GM12878 (cell line): Measurements from ENCODE around the gene ELK4. TPM values are rescaled to one million over a fixed set of nuclear protein-coding genes. Genes with fewer than 3 reads are reported as not detected.

Source experiments
- ATAC-seq: fragments of 200-7000 bp; cut with Tn5 transposase; 3 replicates; pipeline ENCODE4 v1.9.1; 2020; ENCODE audit warnings: mild to moderate bottlenecking, moderate library complexity
- BruUV-seq: library from RNA; stranded (reverse); fragments of 400-500 nt; replicated peaks from 2 replicates; lab custom pipeline; 2021; lab: Mats Ljungman, UMichigan
- CTCF ChIA-PET: fragments of 300-600 bp; sonication (Branson Sonifier 250); formaldehyde crosslinking; extraction: SDS; loops from one replicate; lab custom pipeline; 2021; ENCODE audit warnings: inconsistent platforms; lab: Yijun Ruan, JAX
- POLR2A ChIA-PET: fragments of 350-600 bp; formaldehyde crosslinking; extraction: SDS; loops from one replicate; lab custom pipeline; 2021; ENCODE audit warnings: inconsistent platforms; lab: Charles Lee
- RAD21 ChIA-PET: fragments of 300-600 bp; sonication (Branson Sonifier 250); formaldehyde crosslinking; loops from one replicate; lab custom pipeline; 2023; ENCODE audit warnings: antibody characterized with exemption; ENCODE audit not compliant: unreplicated experiment; lab: Charles Lee
- SMC1A ChIA-PET: fragments of 300-600 bp; sonication (Branson Sonifier 250); formaldehyde crosslinking; loops from one replicate; lab custom pipeline; 2023; ENCODE audit not compliant: unreplicated experiment, uncharacterized antibody; lab: Charles Lee
- DNase-seq: peaks from one replicate; pipeline ENCODE4 v3.0.0-alpha.2; 2011; ENCODE audit warnings: low read depth, low spot score
- FAIRE-seq: peaks from 3 replicates; lab custom pipeline; 2011; peaks lifted over from hg19 to GRCh38; lab: Jason Lieb, UNC
- H2AFZ ChIP-seq: 2 replicates; pipeline ENCODE4 v1.6.0; 2011; ENCODE audit warnings: low read depth, low read length, control low read depth; ENCODE audit not compliant: control insufficient read depth
- H3K27ac ChIP-seq: 2 replicates; pipeline ENCODE4 v1.5.1; 2011; ENCODE audit warnings: control low read depth; ENCODE audit not compliant: control insufficient read depth, insufficient read depth
- H3K27me3 ChIP-seq, 2 experiments: replicated peaks in 1 of 2; 2 replicates each; pipeline versions ENCODE4 v1.6.0 to v1.6.1; 2011; ENCODE audit warnings: low read length in 1 of 2; ENCODE audit not compliant: control insufficient read depth in 2 of 2, insufficient read depth in 2 of 2
- H3K36me3 ChIP-seq, 2 experiments: 2 replicates each; pipeline ENCODE4 v1.5.1; 2011; ENCODE audit warnings: low read length in 1 of 2; ENCODE audit not compliant: control insufficient read depth in 2 of 2, insufficient read depth in 2 of 2
- H3K4me1 ChIP-seq: 2 replicates; pipeline ENCODE4 v1.6.1; 2011; ENCODE audit warnings: mild to moderate bottlenecking, low read length, moderate library complexity, mixed read lengths; ENCODE audit not compliant: control insufficient read depth, insufficient read depth
- H3K4me2 ChIP-seq: 2 replicates; pipeline ENCODE4 v1.6.0; 2011; ENCODE audit warnings: control low read depth; ENCODE audit not compliant: control insufficient read depth, insufficient read depth
- H3K4me3 ChIP-seq: fragments of 200-600 bp; sonication (generic); 2 replicates; pipeline ENCODE4 v1.5.1; 2016
- H3K79me2 ChIP-seq: 2 replicates; pipeline ENCODE4 v1.6.0; 2011; ENCODE audit warnings: low read length; ENCODE audit not compliant: control insufficient read depth, insufficient read depth
- H3K9ac ChIP-seq: 2 replicates; pipeline ENCODE4 v1.8.0; 2011; ENCODE audit warnings: low read length, control low read depth, mixed read lengths; ENCODE audit not compliant: control insufficient read depth, insufficient read depth
- H3K9me3 ChIP-seq: replicated peaks from 3 replicates; pipeline ENCODE4 v1.5.1; 2011; ENCODE audit warnings: mild to moderate bottlenecking, low read length; ENCODE audit not compliant: control insufficient read depth, insufficient read depth
- H4K20me1 ChIP-seq: 2 replicates; pipeline ENCODE4 v1.6.0; 2011; ENCODE audit not compliant: control insufficient read depth, insufficient read depth
- CBX3 ChIP-seq: fragments of 200-600 bp; sonication (generic); IDR thresholded peaks from 2 replicates; pipeline ENCODE4 v1.6.1; 2016; ENCODE audit warnings: low read depth, borderline replicate concordance
- CHD1 ChIP-seq: IDR thresholded peaks from 2 replicates; pipeline ENCODE4 v1.6.1; 2012; ENCODE audit warnings: low read depth, low read length, improper control_type of control experiment
- CHD2 ChIP-seq: IDR thresholded peaks from 2 replicates; pipeline ENCODE4 v1.6.1; 2011; ENCODE audit warnings: low read depth, low read length, improper control_type of control experiment, borderline replicate concordance
- FOS ChIP-seq: IDR thresholded peaks from 3 replicates; pipeline ENCODE4 v1.6.1; 2011; ENCODE audit warnings: borderline replicate concordance; ENCODE audit not compliant: insufficient read length; ENCODE audit errors: extremely low read depth
- IKZF1 ChIP-seq: fragments of 450-650 bp; conservative IDR thresholded peaks from 2 replicates; pipeline ENCODE4 v1.6.1; 2017; ENCODE audit warnings: antibody characterized with exemption, mild to moderate bottlenecking
- MTA2 ChIP-seq: fragments of 450-650 bp; IDR thresholded peaks from 2 replicates; pipeline ENCODE4 v1.6.1; 2016; ENCODE audit warnings: low read depth, mild to moderate bottlenecking, moderate library complexity
- MXI1 ChIP-seq: fragments of 150-350 bp; IDR thresholded peaks from 2 replicates; pipeline ENCODE4 v1.6.1; 2011; ENCODE audit warnings: low read depth, mild to moderate bottlenecking, inconsistent platforms, low read length, improper control_type of control experiment
- NBN ChIP-seq: fragments of 450-650 bp; IDR thresholded peaks from 2 replicates; pipeline ENCODE4 v1.6.1; 2016
- NRF1 ChIP-seq: conservative IDR thresholded peaks from 2 replicates; pipeline ENCODE4 v1.6.1; 2011; ENCODE audit warnings: mild to moderate bottlenecking, low read depth, low read length, improper control_type of control experiment
- POLR2A ChIP-seq: IDR thresholded peaks from 2 replicates; pipeline ENCODE4 v1.6.1; 2011; ENCODE audit warnings: low read depth, mild to moderate bottlenecking, low read length
- POLR2AphosphoS5 ChIP-seq: IDR thresholded peaks from 2 replicates; pipeline ENCODE4 v1.6.1; 2011; ENCODE audit warnings: mild to moderate bottlenecking, low read length, inconsistent platforms
- RAD21 ChIP-seq: IDR thresholded peaks from 2 replicates; pipeline ENCODE4 v1.6.1; 2011; ENCODE audit warnings: mild to moderate bottlenecking, low read depth, low read length, moderate library complexity; ENCODE audit not compliant: insufficient read depth
- RAD51 ChIP-seq: fragments of 450-650 bp; IDR thresholded peaks from 2 replicates; pipeline ENCODE4 v1.6.1; 2016; ENCODE audit warnings: moderate library complexity, mild to moderate bottlenecking, inconsistent platforms
- RB1 ChIP-seq: fragments of 450-650 bp; formaldehyde crosslinking; IDR thresholded peaks from 2 replicates; pipeline ENCODE4 v1.6.1; 2017; ENCODE audit warnings: mild to moderate bottlenecking, borderline replicate concordance
- RELA ChIP-seq: fragments of 450-650 bp; IDR thresholded peaks from 2 replicates; pipeline ENCODE4 v1.8.0; 2014; ENCODE audit warnings: borderline replicate concordance; ENCODE audit not compliant: partially characterized antibody
- SMAD1 ChIP-seq: fragments of 450-650 bp; IDR thresholded peaks from 2 replicates; pipeline ENCODE4 v1.6.1; 2018; ENCODE audit warnings: mild to moderate bottlenecking, low read depth; ENCODE audit not compliant: partially characterized antibody
- TCF3 ChIP-seq: IDR thresholded peaks from 2 replicates; pipeline ENCODE4 v1.6.1; 2012; ENCODE audit warnings: low read depth, mild to moderate bottlenecking, low read length, borderline replicate concordance; ENCODE audit not compliant: insufficient read depth
- ZZZ3 ChIP-seq: IDR thresholded peaks from 2 replicates; pipeline ENCODE4 v1.6.1; 2011; ENCODE audit warnings: low read depth; ENCODE audit not compliant: control insufficient read depth, insufficient read length
- WGBS: methylation state at CpG from one replicate; pipeline ENCODE4 v1.1.6; 2016; ENCODE audit warnings: low lambda C conversion rate; ENCODE audit not compliant: insufficient replicate concordance, insufficient coverage; ENCODE audit errors: missing lambda C conversion rate; 5-methylcytosine and 5-hydroxymethylcytosine counted together
- in situ Hi-C: fragments of 300-500 bp; cut with MboI; formaldehyde crosslinking; loops from 9 replicates; pipeline ENCODE4 v1.14.3; 2018; ENCODE audit warnings: mixed read lengths
- intact Hi-C: fragments of 100-400 bp; cut with micrococcal nuclease; formaldehyde crosslinking; loops from one replicate; pipeline ENCODE4 v1.14.2; 2022; ENCODE audit not compliant: unreplicated experiment
- polyA plus RNA-seq, 11 experiments: library from polyadenylated mRNA; depleted of rRNA in 4 of 11; unstranded in 6 of 11; stranded (reverse) in 5 of 11; fragments of >200 nt; fragmentation: Nextera tagmentation in 4 of 11; fragmentation: Illumina TruSeq in 1 of 11; extraction: Ambion mirVana in 4 of 11; extraction: Trizol in 1 of 11; gene quantifications; 1 replicate in 1 of 11; 2 replicates in 10 of 11; pipeline versions ENCODE4 v1.2.1 to v1.2.3, GENCODE V29; 2011 to 2016; ENCODE audit warnings: inconsistent platforms in 2 of 11, missing spikeins in 2 of 11, low read depth in 1 of 11
- total RNA-seq, 4 experiments: library from RNA; depleted of rRNA in 3 of 4; stranded (reverse); fragments of >200 nt in 3 of 4; fragmentation: Illumina TruSeq in 1 of 4; extraction: Trizol in 1 of 4; gene quantifications; 2 replicates each; pipeline versions ENCODE4 v1.2.1 to v1.2.3, GENCODE V29; 2013 to 2021
- TF ChIP-seq, protein P1 (sequence below): IDR thresholded peaks from 2 replicates; pipeline ENCODE4 v1.6.1; 2012; ENCODE audit warnings: low read length, inconsistent platforms

ELK4 gene
- total and polyA plus RNA-seq, 10 of the 15 experiments (the other 5 are each of a cell fraction or from before 2014, with no cell fraction given) = 5.2 to 71.5 (median 18.5) TPM

DNA sequence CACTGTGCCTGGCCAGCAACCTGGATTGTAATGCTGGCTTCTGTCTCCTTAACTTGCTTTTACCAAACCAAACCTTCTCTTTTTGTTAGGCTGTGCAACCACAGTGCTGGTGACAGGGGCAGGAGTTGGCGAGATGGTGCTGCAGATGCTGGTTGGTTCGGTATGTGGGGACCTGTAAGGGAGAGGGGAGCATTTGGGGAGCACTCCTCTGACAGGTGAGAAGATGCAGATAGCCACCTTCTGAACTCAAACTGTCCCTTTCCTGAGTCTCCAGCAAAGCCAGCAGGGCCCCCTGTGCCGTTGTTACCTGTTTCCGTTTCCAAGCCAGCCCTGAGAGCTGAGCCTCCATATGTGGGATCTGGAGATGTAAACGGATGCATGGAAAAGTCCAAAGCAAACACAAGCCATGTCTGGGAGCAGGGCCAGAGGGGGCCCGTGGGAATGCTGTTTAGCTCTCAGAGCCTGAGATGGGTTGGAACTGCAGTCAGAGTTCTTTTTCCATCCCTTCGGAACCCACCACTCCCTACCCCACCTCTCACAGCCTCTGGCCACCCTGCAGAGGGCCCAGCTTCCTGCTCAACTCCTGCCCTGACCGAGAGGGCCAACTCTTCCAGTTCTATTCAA is 34.0 kb downstream of the ELK4 start:
- no TSS peak for BruUV-seq
- ChIA-PET POLR2A (no interaction called here), SMC1A (interaction anchor here (1.2 to 11.9 kb wide), 5 partner anchors 32 to 114 kb away, joined by 3 to 415 read pairs (median 9); no protein-coding TSS in a partner anchor), CTCF (interaction anchor here (1.1 to 12.3 kb wide), 3 partner anchors 11 to 59 kb away, joined by 4 to 575 read pairs (median 5); no protein-coding TSS in a partner anchor), RAD21 (interaction anchor here (0.9 to 2.1 kb wide), 2 partner anchors 34 to 61 kb away, joined by 3 to 4 read pairs; partner anchors contain the start of gene ELK4)
- H3K4me1 ChIP-seq = peaks cover 46% of the 10 kb centered on the region
- DNase-seq (no peak), ATAC-seq (no peak), FAIRE-seq (no peak)
- WGBS = 91% methylated on average over 8 of the region's 8 CpGs
- peaks cover 0 to 13% of the 10 kb centered on the region in 2 experiments; a peak in 3 of 4 replicates for H3K36me3 ChIP-seq
- peaks cover under 1% of the 10 kb centered on the region; the same call in 1 of the 2 replicates for H3K79me2 ChIP-seq
- in situ Hi-C loops (no loop called here), intact Hi-C loops (no loop called here)
- H3K4me3 ChIP-seq = no peak overlapping the region
- no peak overlapping the region for H3K9ac ChIP-seq
- H3K4me2 ChIP-seq = no peak overlapping the region
- H3K27me3 ChIP-seq = no peaks in the 10 kb centered on the region
- no peaks in the 10 kb centered on the region for H3K9me3 ChIP-seq
- no peak overlapping the region for H2AFZ ChIP-seq
- no peak overlapping the region for H3K27ac ChIP-seq
- TF ChIP-seq, protein P1, sequence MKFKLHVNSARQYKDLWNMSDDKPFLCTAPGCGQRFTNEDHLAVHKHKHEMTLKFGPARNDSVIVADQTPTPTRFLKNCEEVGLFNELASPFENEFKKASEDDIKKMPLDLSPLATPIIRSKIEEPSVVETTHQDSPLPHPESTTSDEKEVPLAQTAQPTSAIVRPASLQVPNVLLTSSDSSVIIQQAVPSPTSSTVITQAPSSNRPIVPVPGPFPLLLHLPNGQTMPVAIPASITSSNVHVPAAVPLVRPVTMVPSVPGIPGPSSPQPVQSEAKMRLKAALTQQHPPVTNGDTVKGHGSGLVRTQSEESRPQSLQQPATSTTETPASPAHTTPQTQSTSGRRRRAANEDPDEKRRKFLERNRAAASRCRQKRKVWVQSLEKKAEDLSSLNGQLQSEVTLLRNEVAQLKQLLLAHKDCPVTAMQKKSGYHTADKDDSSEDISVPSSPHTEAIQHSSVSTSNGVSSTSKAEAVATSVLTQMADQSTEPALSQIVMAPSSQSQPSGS = no peak
- TF ChIP-seq RB1 (no peak), CHD2 (no peak), FOS (no peak), MXI1 (no peak), TCF3 (no peak), POLR2AphosphoS5 (no peak), CHD1 (no peak), MTA2 (no peak), NRF1 (no peak), NBN (no peak), ZZZ3 (no peak), IKZF1 (no peak), CBX3 (no peak), RELA (no peak), POLR2A (no peak), SMAD1 (no peak), RAD51 (no peak), RAD21 (no peak)
- no peaks in the 10 kb centered on the region for H4K20me1 ChIP-seq
